Spleen (tissue), 7 donors: ENCODE measurements around the gene WHAMM.

Experiments used
- CTCF ChIP-seq, 11 experiments: fragments of 200-600 bp in 7 of 11; fragments of 450-650 bp in 4 of 11; sonication (generic) in 4 of 11; IDR thresholded peaks in 8 of 11; conservative IDR thresholded peaks in 3 of 11; 1 replicate in 7 of 11; 2 replicates in 4 of 11; pipeline versions ENCODE4 v1.4.0 to v1.8.0; 2016 to 2021; ENCODE audit warnings: antibody characterized with exemption in 11 of 11, inconsistent platforms in 4 of 11, mild to moderate bottlenecking in 1 of 11
- POLR2AphosphoS5 ChIP-seq, 3 donors: sonication (generic); formaldehyde crosslinking; IDR thresholded peaks; one replicate each; pipeline ENCODE4 v1.5.1; 2017; ENCODE audit warnings: antibody characterized with exemption in 3 of 3
- donor health status: DM: no; HTN: no; CAD: no; lungs with moderate emphysema.
- donor health status: DM: no; HTN: no; CAD: no.
- donor health status: DM: no; HTN: no; CAD: no.

- TF ChIP-seq CTCF (IDR thresholded peaks at IDR 0.05 in 8 of 11, conservative IDR thresholded peaks at IDR 0.05 in 3 of 11), result no peak
- no peak for TF ChIP-seq POLR2AphosphoS5 (IDR thresholded peaks at IDR 0.05)
Measured at GRCh38 chr15:82875411-82876003, 66.1 kb downstream of the WHAMM start.
